8988T (cell line): ENCODE measurements around the gene ABHD16A.

Source experiments
- DNase-seq: peaks from one replicate; pipeline ENCODE4 v3.0.0; 2011

ABHD16A gene

GRCh38 chr6:31660381-31661261, 42.5 kb downstream of the ABHD16A start, which contains the start of gene C6orf47:
C6orf47 (minus strand) TSS chr6:31660778; CDS start chr6:31659947, 831 bp downstream.
- peak; percentile 96 for DNase-seq

GRCh38 chr6:31659649-31660380, 43.3 kb downstream of the ABHD16A start:
- DNase-seq = no peak

- no peak for DNase-seq
These were observed 44.0 kb downstream of the ABHD16A start for GRCh38 chr6:31658983-31659648.

- DNase-seq = no peak
These were observed 44.9 kb downstream of the ABHD16A start for GRCh38 chr6:31658158-31658688.

DNA sequence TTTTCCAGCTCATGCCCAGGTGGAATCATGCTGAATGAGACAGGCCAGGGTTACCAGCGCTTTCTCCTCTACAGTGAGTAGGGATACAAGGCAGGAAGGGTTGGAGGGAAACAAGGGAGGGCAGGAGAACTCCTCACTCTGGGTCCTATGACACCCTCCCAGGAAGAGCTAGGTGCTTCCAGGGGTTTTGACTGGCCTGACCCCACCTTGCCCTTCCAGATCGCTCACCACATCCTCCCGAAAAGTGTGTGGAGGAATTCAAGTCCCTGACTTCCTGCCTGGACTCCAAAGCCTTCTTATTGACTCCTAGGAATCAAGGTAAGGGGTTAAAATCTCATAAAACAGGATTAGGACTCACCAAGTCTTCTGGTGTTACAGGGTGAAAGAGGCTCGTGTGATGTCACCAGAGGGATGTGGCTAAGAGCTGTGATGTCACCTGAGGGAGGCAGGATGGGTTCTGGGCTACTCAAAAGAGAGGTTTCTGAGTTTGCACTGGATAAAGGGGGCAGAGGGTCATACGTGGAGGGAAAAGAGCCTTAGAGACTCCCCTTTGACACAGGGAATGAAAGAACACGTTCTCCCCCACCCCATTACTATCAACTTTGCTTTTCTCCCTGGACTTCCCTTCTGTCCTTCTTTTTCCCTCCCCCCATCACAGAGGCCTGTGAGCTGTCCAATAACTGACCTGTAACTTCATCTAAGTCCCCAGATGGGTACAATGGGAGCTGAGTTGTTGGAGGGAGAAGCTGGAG, 45.5 kb downstream of the ABHD16A start:
- no peak for DNase-seq

DNA sequence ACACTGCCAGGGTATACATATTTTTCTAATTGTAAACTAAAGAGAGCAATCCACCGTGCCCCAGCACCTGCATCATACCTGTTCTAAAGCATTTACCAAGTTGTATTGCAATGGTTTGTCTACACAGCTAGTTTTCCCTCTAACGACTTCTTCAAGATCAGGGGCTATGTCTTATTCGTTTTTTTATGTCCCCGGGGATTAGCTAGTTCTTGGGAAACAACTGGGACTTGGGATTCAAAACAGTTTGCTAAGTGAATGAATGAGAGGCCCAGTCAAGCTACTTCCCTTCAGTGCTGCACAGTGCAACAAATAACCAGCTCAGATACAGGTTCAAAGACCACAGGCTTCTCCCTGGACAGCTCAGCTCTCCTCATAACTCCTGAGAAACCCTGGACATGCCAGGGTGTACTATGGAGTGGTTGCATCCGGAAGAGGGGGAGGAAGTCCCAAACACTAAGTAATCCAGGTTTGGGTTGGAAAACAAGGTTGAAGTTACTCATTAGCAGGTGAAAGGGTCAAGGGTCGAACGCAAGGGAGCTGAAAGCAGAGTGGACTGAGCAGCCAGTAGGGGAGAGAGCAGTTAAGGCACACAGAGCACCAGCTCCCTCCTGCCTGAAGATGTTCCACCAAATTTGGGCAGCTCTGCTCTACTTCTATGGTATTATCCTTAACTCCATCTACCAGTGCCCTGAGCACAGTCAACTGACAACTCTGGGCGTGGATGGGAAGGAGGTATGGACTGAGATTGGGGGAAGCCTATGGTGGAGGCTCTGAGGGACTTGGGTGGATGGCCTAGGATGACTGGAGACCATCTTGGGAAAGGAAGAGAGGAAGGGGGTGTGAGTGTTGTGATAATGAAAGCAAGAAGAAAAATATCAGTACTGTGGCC, 47.5 kb downstream of the ABHD16A start, which contains the start of gene APOM:
Gene APOM, plus strand, starts transcription at position 546 of the 889 bp plus-strand sequence. Its CDS starts 73 bp downstream, at position 619.
- DNase-seq = no peak

- DNase-seq = no peak
These were observed 48.4 kb downstream of the ABHD16A start for GRCh38 chr6:31654574-31655348.

DNA sequence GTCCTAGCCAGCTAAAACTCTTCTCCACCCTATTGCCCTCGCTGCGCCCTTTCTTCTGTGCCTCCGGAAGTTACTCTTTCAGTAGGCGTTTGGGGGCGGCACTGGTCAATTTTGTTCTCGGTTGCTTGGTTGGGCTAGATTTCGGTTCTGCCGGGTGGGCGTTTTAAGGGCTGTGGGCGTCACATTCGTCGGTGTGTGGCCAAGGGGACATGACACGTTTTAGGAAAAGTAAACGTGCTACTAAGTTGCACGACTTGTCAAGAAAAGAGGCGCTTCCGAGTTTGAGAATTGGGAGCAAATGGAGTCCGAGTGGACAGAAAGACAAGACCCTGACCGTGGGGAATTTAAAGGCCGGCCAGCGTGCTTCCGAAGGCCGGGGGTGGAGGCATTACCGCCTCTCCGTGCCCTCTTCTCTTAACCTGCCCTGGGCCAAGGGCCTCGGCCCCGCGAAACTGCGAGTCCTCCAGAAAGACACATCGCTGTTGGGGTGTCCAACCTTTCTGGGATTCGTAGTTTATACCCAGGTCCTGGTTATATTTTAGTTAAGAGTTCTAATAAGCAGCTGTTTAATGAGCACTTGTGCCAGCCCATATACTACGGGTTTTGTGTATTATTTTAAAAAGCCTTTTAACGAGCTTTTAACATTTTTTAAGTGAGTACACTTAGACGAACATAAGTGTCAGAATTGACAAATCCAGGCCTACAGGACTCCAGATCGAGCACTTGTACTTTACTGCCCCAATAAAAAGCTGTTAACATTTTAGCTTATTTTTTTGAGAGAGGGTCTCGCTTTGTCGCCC, 50.0 kb downstream of the ABHD16A start:
- peak; percentile 89 for DNase-seq

GRCh38 chr6:31651602-31652191, 51.4 kb downstream of the ABHD16A start:
- peak; percentile 65 for DNase-seq

DNA sequence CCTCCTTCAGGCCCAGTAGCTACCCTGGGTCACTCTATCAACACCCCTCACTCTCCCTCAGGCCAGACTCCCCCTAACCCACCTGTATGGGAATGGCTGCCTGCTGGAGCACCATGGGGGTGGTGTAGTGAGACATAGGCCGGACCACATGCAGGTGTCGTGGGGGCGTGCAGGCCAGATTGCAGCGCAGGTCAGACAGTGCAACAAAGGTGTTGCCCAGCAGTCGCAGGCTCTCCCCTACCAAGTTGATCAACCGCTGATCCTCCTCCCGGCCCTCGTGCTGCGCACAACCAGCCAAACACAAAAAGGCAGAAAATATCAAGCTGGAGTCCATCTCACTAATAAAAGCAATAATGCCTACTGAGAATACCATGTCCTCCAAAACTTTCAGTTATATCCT, 57.8 kb downstream of the ABHD16A start:
- no peak for DNase-seq

DNA sequence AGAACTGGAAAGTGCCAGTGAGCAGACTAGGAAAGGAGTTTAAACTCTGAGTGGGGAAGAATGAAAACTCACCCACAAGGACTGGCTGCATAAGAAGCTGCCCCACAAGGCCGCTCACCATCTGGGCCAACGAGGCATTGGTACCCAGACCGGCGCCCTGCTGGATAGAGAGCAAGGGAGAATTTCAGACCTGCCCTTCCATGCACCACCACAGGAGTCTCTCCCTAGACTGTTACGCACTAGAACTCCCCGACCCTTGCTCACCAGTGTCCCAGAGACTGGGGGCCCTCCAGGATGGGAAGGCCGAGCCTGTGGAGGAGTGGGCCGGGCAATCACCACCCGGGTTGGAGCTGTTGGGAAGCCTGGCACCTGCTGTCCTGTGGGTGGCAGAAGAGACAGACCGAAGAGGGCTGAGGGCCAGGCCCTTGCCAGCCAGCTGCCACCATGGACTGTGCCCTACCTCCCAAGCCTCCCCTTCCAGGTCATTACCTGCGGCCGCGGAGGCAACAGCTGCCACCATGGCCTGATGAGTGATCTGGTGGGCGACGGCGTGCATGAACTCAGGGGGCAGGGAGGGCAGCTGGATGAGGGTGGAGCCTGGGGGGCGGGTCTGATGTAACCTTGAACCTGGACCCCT, 59.2 kb downstream of the ABHD16A start:
- DNase-seq = no peak

DNA sequence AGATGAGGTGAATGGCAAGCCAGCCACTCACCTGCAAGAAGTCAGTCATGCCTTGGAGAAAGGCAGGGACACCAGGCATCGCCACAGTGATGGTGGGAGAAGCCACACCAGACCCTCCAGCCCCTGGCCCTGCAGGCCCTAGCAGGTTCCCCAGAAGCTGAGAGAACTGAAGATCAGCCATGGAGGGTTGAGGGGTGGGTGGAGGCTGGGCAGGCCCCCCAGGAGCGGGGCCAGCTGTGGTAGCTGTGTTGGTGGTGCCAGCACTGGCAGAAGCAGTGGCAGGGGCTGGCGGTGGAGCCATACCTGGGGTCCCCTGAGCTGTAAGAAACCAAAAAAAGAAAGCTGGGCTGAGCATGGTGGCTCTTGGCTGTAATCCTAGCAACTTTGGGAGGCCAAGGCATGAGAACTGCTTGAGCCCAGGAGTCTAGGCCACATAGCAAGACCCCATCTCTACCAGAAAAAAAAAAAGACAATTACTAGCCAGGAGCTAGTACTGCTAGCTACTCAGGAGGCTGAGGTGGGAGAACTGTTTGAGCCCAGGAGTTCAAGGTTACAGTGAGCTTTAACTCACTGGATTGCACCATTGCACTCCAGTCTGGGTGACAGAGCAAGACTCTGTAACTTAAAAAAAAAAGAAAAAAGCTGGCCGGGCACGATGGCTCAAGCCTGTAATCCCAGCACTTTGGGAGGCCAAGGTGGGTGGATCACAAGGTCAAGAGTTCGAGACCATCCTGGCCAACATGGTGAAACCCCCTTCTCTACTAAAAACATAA, 60.1 kb downstream of the ABHD16A start:
- no peak for DNase-seq

- DNase-seq = no peak
These were observed 61.8 kb downstream of the ABHD16A start for GRCh38 chr6:31641370-31641769.

- DNase-seq = no peak
These were observed 62.5 kb downstream of the ABHD16A start for GRCh38 chr6:31640612-31641011.

- DNase-seq = no peak
These were observed 63.7 kb downstream of the ABHD16A start for GRCh38 chr6:31639449-31639861.

DNA sequence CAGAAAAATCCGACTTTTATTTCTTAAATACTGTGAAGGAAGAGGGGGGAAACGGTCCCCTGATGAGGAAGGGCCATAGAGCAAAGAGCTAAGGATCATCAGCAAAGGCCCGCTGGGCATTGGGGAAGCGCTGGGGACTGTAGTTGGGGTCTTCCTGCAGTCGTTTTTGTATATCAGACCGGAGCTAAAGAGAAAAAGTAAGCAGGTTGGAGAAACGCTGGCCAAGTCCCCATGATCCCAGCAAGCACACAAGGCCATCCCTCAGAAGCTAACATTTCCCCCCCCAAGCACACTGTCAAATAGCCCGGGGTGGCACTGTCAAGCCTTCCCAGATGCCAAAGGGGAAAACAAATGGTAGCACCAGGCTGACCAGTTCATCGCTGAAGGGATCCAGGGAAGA, 64.1 kb downstream of the ABHD16A start:
- DNase-seq = no peak
